OCI-LY3 (cell line): ENCODE data around the gene ASIC2.

Source experiments
- H2AFZ ChIP-seq: fragments of 200-600, 300-600 bp; shearing (Covaris generic); 2 replicates; pipeline ENCODE4 v1.6.0; 2014; ENCODE audit warnings: antibody characterized with exemption, low read depth, low read length
- H3K27ac ChIP-seq: fragments of 200-600, 300-600 bp; sonication (generic); 2 replicates; pipeline ENCODE4 v1.5.1; 2014; ENCODE audit warnings: mild to moderate bottlenecking, low read length, moderate library complexity, mixed read lengths
- H3K27me3 ChIP-seq: fragments of 200-600, 300-600 bp; sonication (generic); 2 replicates; pipeline ENCODE4 v1.6.1; 2014; ENCODE audit warnings: low read depth, low read length, mixed read lengths
- H3K36me3 ChIP-seq: fragments of 200-600, 300-600 bp; sonication (generic); replicated peaks from 2 replicates; pipeline ENCODE3; 2014; ENCODE audit warnings: low read depth, low read length, mixed read lengths
- H3K4me1 ChIP-seq: fragments of 300-600, 200-600 bp; sonication (generic); 2 replicates; pipeline ENCODE4 v1.6.1; 2014; ENCODE audit warnings: low read length, mixed read lengths
- H3K4me2 ChIP-seq: fragments of 200-600, 300-600 bp; sonication (generic); 2 replicates; pipeline ENCODE4 v1.6.1; 2014; ENCODE audit warnings: low read length, mixed read lengths
- H3K4me3 ChIP-seq: fragments of 300-600, 200-600 bp; sonication (generic); 2 replicates; pipeline ENCODE4 v1.5.1; 2014; ENCODE audit warnings: antibody characterized with exemption, mild to moderate bottlenecking, low read length, moderate library complexity
- H3K79me2 ChIP-seq: fragments of 300-600, 200-600 bp; shearing (Covaris generic); 2 replicates; pipeline ENCODE4 v1.6.1; 2014; ENCODE audit warnings: mild to moderate bottlenecking, low read length, mixed read lengths
- H3K9ac ChIP-seq: fragments of 300-600, 200-600 bp; shearing (Covaris generic); 2 replicates; pipeline ENCODE4 v1.6.0; 2014; ENCODE audit warnings: mild to moderate bottlenecking, low read length, moderate library complexity
- H3K9me3 ChIP-seq: fragments of 200-600, 300-600 bp; shearing (Covaris generic); 2 replicates; pipeline ENCODE4 v1.6.1; 2014; ENCODE audit warnings: low read length, mixed read lengths; ENCODE audit not compliant: insufficient read depth
- H4K20me1 ChIP-seq: fragments of 200-600, 300-600 bp; sonication (generic); 2 replicates; pipeline ENCODE4 v1.6.1; 2016; ENCODE audit warnings: low read length, mixed read lengths; ENCODE audit not compliant: insufficient read depth
- CTCF ChIP-seq: fragments of 200-600, 300-600 bp; sonication (generic); IDR thresholded peaks from 2 replicates; pipeline ENCODE4 v1.5.1; 2014; ENCODE audit warnings: antibody characterized with exemption, low read length, low read depth
- EZH2phosphoT487 ChIP-seq: fragments of 200-600 bp; shearing (Covaris generic); IDR thresholded peaks from 2 replicates; pipeline ENCODE4 v1.6.1; 2018; ENCODE audit warnings: antibody characterized with exemption, mixed run types, low read depth

ASIC2 gene

GRCh38 chr17:33197342-33197741 lies 95.8 kb downstream of the ASIC2 start:
- H4K20me1 ChIP-seq, result no peaks in the 10 kb centered on the region
- H3K9me3 ChIP-seq, result no peaks in the 10 kb centered on the region
- H3K27ac ChIP-seq, result no peak overlapping the region
- no peak overlapping the region for H2AFZ ChIP-seq
- TF ChIP-seq EZH2phosphoT487 (no peak), CTCF (no peak)
- no peak overlapping the region for H3K4me3 ChIP-seq
- H3K4me2 ChIP-seq, result no peak overlapping the region
- no peaks in the 10 kb centered on the region for H3K79me2 ChIP-seq
- H3K4me1 ChIP-seq, result no peaks in the 10 kb centered on the region
- no peak overlapping the region for H3K9ac ChIP-seq
- peaks cover 23% of the 10 kb centered on the region for H3K27me3 ChIP-seq
- no peaks in the 10 kb centered on the region for H3K36me3 ChIP-seq

GRCh38 chr17:33196883-33197282 lies 96.2 kb downstream of the ASIC2 start:
- Histone ChIP-seq H3K4me3 (no peak overlapping the region), H2AFZ (no peak overlapping the region), H3K27ac (no peak overlapping the region), H3K9ac (no peak overlapping the region), H3K9me3 (no peaks in the 10 kb centered on the region), H3K4me1 (no peaks in the 10 kb centered on the region), H3K27me3 (peaks cover 24% of the 10 kb centered on the region), H4K20me1 (no peaks in the 10 kb centered on the region), H3K36me3 (no peaks in the 10 kb centered on the region), H3K4me2 (no peak overlapping the region), H3K79me2 (no peaks in the 10 kb centered on the region)
- no peak for TF ChIP-seq CTCF
- no peak for TF ChIP-seq EZH2phosphoT487

GRCh38 chr17:33192951-33193911 lies 99.9 kb downstream of the ASIC2 start:
- Histone ChIP-seq H3K4me3 (no peak overlapping the region), H4K20me1 (no peaks in the 10 kb centered on the region), H3K4me2 (no peak overlapping the region), H3K27ac (no peak overlapping the region), H3K36me3 (no peaks in the 10 kb centered on the region), H3K9me3 (no peaks in the 10 kb centered on the region), H3K9ac (no peak overlapping the region), H3K4me1 (no peaks in the 10 kb centered on the region), H2AFZ (no peak overlapping the region), H3K27me3 (peaks cover 40% of the 10 kb centered on the region), H3K79me2 (no peaks in the 10 kb centered on the region)
- TF ChIP-seq EZH2phosphoT487 (no peak), CTCF (no peak)

GRCh38 chr17:33183487-33184026 lies 109.5 kb downstream of the ASIC2 start:
- Histone ChIP-seq H2AFZ (no peak overlapping the region), H3K27me3 (peaks cover 78% of the 10 kb centered on the region), H4K20me1 (no peaks in the 10 kb centered on the region), H3K4me3 (no peak overlapping the region), H3K4me2 (no peak overlapping the region), H3K9ac (no peak overlapping the region), H3K4me1 (no peaks in the 10 kb centered on the region), H3K36me3 (no peaks in the 10 kb centered on the region), H3K9me3 (no peaks in the 10 kb centered on the region), H3K79me2 (no peaks in the 10 kb centered on the region), H3K27ac (no peak overlapping the region)
- TF ChIP-seq EZH2phosphoT487, result no peak
- no peak for TF ChIP-seq CTCF
